ENCODE results near the gene KCNK5.

KCNK5 gene

GRCh38 chr6:39239527-39240154 is 10.4 kb upstream of the KCNK5 start:
- DNase-seq, result no peak

DNA sequence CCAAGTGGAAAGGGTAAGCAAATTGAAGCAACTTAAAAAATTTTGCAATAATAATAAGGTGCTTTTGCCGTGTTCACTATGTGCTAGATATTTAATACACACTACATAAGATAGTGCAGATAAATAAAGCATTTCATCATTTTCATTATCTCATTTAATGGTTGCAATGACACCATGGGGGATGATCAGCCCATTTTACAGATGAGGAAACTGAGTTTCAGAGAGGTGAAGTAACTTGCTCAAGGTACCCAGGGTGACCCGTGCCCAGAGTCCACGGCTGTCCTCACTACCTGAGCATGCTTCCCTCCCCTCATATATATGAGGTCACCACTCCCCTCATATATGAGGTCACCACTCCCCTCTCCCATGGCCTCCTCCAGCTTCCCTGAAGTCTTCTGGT is 7.5 kb upstream of the KCNK5 start:
- DNase-seq, result no peak

DNA sequence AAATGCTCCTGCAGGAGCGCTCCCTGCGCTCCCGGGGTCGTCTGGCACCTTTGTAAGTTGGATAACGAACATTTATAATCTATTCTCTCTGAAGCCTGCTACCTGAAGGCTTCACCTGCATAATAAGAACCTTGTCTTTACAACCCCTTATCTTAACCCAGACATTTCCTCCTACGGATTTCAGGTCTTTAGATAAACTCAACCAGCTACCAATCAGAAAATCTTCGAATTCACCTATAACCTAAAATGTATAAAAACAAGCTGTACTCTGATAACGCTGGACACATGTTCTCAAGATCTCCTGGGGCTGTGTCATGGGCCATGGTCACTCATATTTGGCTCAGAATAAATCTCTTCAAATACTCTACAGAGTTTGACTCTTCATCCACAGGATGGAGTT is 4.1 kb upstream of the KCNK5 start:
- no peak for DNase-seq

DNA sequence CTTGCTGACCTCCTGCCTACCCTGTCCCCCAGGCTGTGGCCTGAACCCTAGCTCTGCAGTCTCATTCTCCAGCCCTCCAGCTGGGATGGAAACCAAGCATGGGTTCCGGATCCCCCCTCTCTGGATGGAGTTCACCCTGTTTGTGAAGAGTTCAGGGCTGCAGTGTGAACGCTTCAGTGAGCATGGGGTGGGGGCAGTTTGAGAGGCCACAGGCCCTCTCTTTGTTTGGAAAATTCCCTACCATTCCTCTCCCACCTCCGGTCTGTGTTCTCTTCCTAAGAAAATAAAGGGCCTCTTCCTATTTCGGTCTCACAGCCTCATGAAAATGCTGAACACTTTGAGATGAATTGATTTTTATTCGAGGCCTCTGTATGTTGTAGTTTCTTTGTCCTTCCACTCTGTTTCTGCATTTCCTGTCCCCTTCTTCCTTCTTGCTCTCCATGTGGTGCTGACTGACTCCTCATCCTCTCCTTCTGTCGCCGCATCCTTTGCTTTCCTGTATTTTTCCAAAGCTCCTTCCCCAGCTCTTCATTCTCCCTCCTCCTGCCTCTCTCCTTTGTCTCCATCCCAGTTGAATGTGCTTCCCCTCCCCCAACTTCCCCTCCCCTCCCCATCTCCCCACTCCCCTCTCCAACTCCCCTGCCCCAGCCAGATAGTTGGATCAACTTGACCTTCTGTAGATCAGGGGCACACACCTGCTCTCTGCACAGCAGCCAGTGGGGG is 2.4 kb upstream of the KCNK5 start:
- DNase-seq, result no peak

- no peak for DNase-seq
These were observed 1.4 kb upstream of the KCNK5 start for GRCh38 chr6:39230654-39231035.

- no peak for DNase-seq
These were observed 934 bp downstream of the KCNK5 start for GRCh38 chr6:39228111-39228971.

DNA sequence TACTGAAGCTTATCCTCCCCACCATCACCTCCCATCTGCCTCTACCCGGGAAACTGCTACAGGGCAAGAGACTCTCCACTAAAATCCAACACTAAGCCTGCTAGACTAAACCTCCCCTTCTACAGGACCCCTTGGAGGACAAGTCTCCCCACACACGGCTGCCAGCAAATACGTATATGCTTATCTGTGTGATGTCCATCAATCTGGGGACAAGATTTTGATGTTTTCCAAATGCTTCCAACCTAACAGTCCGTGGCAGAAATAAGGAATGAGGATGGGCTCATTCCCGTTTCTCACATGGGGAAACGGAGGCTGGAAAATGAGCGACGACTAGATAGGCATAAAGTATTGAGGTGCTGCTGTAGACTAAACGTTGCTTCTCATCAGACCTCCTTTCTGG is 1.8 kb downstream of the KCNK5 start:
- no peak for DNase-seq

DNA sequence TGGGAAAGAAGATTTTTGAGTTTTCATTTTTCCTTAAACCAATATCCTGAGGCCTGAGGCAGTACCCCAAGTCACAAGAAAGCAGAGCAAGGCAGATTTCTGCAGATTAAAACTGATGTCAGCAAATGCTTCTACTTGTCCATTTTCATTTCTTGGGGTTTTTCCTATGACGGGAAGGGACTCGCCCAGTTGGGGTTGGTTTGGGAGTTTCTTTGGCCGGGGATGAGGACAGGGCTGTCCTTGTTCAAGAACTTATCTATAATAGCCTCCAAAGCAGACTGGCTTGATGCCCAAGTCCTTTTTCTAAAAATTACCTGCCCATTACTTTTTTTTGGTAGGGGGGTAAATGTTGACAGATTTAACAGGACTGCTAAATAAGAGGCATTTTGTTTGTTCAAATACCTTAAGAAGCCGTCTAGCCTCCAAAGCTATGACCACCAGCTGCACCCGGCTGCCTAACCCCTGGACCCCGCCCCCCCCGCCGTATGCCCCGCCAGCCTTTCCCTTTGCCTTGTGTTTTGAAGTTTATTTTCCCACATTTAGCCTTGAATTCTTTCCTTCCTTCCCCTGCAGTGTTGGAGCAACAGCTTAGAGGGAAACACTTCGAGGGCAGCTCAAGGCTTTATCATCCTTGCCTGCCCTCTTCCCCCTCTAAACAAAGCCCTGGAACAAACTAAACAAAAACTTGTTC is 2.5 kb downstream of the KCNK5 start:
- DNase-seq, result no peak

DNA sequence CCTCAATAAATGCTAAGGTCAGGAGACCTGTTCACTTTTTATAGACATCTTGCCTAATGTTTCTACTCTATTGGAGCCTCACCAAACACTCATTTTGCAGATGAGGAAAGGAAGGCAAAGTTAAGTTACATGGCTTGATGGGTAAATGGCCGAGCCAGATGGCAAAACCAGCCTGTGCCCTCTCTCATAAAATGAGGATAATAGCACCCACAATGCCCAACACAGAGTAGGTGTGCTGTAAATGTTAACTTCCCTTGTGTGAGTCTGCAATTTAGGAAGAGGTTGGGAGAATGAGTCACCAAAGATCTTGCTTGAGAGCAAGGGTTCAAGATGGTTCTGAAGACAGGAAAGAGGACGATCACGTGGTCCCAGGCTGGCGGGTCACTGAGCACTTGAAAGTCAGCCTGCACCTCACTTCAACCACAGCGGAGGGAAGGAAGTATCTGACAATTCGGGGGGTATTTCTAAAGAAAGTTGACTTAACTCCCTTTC is 3.3 kb downstream of the KCNK5 start:
- no peak for DNase-seq

- no peak for DNase-seq
These were observed 3.7 kb downstream of the KCNK5 start for GRCh38 chr6:39225543-39225942.

- no peak for DNase-seq
These were observed 4.6 kb downstream of the KCNK5 start for GRCh38 chr6:39224523-39225182.

DNA sequence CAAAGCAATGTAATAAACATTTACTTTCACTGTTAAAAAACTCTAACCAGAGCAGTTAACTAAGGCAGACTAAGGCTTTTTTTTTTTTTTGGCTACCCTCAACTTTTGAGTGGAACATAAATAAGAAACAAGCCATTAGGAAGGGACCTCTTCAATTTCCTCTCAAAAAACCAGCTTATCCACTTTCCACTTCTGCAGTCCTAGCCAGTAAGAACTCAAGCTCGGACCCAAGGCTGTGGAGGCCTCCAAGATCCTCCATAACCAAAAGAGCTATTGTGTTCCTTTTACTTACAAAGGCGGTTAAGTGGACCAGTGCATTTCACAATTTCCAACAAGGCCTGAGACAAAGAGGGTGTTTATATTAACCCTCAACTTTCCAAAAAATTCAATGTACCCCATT is 5.3 kb downstream of the KCNK5 start:
- no peak for DNase-seq

GRCh38 chr6:39223555-39223954 is 5.7 kb downstream of the KCNK5 start:
- no peak for DNase-seq

- DNase-seq, result no peak
These were observed 6.2 kb downstream of the KCNK5 start for GRCh38 chr6:39223061-39223460.

GRCh38 chr6:39221779-39222641 is 7.3 kb downstream of the KCNK5 start:
- DNase-seq, result no peak

DNA sequence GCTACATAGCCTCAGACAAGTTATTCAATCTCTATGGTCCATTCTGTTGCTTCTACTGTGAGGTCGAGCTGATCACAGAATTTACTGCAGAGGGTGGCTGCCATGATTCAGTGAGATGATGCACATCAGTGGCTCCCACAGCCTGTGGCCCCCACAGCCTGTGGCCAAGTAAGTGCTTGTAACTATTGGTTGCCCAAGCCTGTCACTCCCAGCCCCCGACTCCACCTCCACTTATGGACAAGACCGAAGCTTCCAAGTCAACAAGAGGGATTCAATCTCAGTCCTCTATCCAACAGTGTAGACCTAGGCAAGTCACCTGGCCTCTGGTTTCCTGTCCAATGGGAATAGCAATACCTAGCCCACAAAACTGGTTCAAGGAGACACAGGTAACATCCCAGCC is 8.2 kb downstream of the KCNK5 start:
- no peak for DNase-seq

DNA sequence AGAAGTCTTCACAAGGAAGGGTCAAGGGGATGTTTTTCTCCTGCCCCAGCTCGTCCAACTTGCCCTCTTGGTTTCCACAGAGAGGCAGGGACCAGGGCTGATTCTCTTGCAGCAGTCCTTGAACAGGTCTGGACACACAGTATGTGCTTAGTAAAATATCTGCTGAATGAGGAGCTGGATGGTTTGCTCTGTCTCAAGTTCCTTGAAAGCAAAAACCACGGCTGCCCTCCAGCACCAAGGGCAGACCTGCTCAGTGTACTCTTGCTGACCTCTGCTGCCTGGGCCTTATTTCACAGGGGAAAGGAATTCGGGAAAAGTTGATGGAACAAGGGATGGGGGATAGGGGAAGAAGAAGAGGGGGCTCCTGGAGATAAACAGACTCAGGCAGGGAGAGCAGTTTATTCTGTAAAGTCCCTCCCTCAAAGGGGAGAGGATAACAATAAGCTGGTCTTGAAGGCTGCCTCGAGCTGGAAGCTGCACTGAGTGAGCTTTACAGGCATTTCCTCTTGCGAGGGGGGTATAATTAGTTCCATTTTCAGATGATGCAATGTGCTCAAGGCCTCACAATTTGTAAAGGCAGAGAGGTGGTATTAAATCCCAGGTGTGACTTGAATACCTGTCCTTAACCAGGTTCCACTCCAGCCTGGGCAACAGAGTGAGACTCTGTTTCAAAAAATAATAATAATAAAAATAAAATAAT is 10.3 kb downstream of the KCNK5 start:
- DNase-seq, result no peak

GRCh38 chr6:39217177-39217864 is 12.0 kb downstream of the KCNK5 start:
- no peak for DNase-seq

GRCh38 chr6:39215640-39216158 is 13.6 kb downstream of the KCNK5 start:
- DNase-seq, result no peak
